ENCODE data around the gene FAM25C.
"Not testable (repeated sequence)": the region's sequence is repeated elsewhere in the genome, so short reads cannot be mapped to it uniquely, and the experiment has no call there.

FAM25C gene

GRCh38 chr10:47957158-47957557 is 42.4 kb downstream of the FAM25C start:
- not testable (repeated sequence) for DNase-seq (ENCODE audit: low spot score)

- not testable (repeated sequence) for DNase-seq (ENCODE audit: low spot score)
Observed at GRCh38 chr10:47947424-47947823, 52.2 kb downstream of the FAM25C start.

Data from SW480 (cell line).